ENCODE results near the gene GMDS. TPM values are rescaled to one million over a fixed set of nuclear protein-coding genes. Genes with fewer than 3 reads are reported as not detected.

Gene GMDS
- total RNA-seq, 1 donor from 2014 or later, result 7.2 TPM

DNA sequence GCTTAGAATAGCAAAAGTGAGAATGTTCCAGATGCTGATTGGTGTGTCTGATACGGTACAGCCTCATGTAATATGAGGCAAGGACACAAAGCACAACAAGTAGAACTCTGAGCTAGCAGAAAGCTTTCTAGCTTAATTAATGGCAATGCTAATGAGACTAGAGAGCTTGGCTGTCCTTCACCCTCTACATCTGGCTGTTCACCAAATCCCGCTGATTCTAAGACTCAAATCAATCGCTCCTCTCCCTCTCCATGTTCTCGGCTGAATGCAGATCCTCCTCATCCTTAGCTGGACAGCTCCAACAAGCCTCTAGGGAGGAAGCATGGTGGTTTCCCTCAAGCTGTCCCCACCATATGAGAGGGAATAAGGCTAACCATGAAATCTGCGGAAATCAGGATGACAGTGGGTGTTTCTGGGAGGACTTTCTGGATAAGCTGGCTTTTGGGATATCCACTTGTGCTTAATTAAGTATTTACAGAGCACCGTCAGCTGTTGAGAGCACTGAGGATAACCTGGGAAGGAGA, 506.8 kb downstream of the GMDS start:
- H3K27me3 ChIP-seq (ENCODE audit: low read depth), result no peaks in the 10 kb centered on the region
- intact Hi-C loops (cut with micrococcal nuclease), result no loop called here
- no peaks in the 10 kb centered on the region for H3K4me1 ChIP-seq
- no peak for DNase-seq
- no peak overlapping the region for H3K27ac ChIP-seq (replicated peaks)
- no peaks in the 10 kb centered on the region for H3K9me3 ChIP-seq (replicated peaks)
- H3K4me3 ChIP-seq, result no peak overlapping the region
- TF ChIP-seq, protein P1, sequence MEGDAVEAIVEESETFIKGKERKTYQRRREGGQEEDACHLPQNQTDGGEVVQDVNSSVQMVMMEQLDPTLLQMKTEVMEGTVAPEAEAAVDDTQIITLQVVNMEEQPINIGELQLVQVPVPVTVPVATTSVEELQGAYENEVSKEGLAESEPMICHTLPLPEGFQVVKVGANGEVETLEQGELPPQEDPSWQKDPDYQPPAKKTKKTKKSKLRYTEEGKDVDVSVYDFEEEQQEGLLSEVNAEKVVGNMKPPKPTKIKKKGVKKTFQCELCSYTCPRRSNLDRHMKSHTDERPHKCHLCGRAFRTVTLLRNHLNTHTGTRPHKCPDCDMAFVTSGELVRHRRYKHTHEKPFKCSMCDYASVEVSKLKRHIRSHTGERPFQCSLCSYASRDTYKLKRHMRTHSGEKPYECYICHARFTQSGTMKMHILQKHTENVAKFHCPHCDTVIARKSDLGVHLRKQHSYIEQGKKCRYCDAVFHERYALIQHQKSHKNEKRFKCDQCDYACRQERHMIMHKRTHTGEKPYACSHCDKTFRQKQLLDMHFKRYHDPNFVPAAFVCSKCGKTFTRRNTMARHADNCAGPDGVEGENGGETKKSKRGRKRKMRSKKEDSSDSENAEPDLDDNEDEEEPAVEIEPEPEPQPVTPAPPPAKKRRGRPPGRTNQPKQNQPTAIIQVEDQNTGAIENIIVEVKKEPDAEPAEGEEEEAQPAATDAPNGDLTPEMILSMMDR (IDR thresholded peaks at IDR 0.05; ENCODE audit: borderline replicate concordance), result no peak
- H3K36me3 ChIP-seq, result no peaks in the 10 kb centered on the region

DNA sequence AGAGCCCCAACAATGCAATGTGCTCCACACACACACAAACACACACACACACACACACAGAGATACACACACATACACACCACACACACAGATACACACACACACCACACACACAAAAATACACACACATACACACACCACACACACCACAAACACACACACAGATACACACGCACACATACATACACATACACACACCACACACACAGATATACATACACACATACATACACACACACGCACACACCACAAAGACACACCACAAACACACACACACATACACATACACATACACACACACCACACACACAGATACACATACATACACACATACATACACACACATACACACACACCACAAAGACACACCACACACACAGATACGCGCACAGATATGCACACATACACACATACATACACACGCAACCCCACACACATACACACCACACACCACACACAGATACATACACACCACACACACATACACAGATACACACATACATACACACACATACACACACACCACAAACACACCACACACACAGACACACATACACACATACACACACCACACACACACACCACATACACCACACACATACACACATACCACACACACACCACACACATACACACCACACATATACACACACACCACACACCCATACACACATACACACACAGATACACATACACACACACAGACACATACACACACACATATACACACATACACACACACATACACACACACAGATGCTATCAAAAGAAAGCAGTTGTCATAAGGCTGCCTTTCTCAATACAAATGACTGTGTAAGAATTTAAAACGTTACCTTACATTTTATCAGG, 507.7 kb downstream of the GMDS start:
- DNase-seq, result no peak
- H3K4me1 ChIP-seq, result no peaks in the 10 kb centered on the region
- intact Hi-C loops (cut with micrococcal nuclease), result no loop called here
- no peak overlapping the region for H3K27ac ChIP-seq (replicated peaks)
- no peaks in the 10 kb centered on the region for H3K9me3 ChIP-seq (replicated peaks)
- TF ChIP-seq, protein P1 (IDR thresholded peaks at IDR 0.05; ENCODE audit: borderline replicate concordance), result no peak
- H3K36me3 ChIP-seq, result no peaks in the 10 kb centered on the region
- no peaks in the 10 kb centered on the region for H3K27me3 ChIP-seq (ENCODE audit: low read depth)
- no peak overlapping the region for H3K4me3 ChIP-seq

DNA sequence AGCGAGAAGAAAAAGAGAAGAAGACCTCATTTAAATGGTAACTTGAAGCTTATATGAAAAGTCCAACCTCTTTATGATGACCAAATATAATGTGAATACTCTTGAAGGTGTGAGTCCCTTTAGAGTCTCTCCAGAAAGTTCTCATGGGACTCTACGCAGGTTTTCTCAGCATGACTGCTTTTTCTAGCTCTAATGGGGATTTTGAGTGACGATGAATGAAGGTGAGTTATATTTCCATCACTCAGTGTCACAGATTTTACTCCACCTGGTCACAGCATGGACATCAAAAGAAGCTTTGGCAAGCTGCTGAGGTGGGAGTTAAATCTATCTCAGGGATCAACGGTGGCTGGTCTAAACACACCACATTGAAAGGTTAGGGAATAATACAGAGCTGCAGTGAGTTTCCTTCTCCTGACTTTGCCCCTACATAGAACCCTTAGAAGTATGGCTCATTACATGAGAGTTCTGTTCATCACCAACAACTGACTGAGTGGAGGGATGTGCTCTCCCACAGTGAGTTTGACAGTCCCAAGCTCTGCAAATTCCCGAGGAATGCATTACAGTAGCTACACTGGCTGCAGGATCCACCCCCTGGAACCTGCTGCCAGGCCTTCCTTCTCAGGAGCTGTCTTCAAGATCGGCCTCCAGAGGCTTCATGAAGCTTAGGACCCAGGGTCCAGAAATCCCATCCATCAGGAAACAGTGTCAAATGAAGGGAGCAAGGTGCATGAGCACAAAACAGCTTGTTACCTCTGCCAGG, 508.9 kb downstream of the GMDS start:
- Histone ChIP-seq H3K4me1 (no peaks in the 10 kb centered on the region), H3K27me3 (ENCODE audit: low read depth) (no peaks in the 10 kb centered on the region), H3K36me3 (no peaks in the 10 kb centered on the region), H3K4me3 (no peak overlapping the region), H3K9me3 (replicated peaks) (peaks cover 3% of the 10 kb centered on the region), H3K27ac (replicated peaks) (no peak overlapping the region)
- intact Hi-C loops (cut with micrococcal nuclease), result no loop called here
- no peak for DNase-seq
- TF ChIP-seq, protein P1 (IDR thresholded peaks at IDR 0.05; ENCODE audit: borderline replicate concordance), result no peak

DNA sequence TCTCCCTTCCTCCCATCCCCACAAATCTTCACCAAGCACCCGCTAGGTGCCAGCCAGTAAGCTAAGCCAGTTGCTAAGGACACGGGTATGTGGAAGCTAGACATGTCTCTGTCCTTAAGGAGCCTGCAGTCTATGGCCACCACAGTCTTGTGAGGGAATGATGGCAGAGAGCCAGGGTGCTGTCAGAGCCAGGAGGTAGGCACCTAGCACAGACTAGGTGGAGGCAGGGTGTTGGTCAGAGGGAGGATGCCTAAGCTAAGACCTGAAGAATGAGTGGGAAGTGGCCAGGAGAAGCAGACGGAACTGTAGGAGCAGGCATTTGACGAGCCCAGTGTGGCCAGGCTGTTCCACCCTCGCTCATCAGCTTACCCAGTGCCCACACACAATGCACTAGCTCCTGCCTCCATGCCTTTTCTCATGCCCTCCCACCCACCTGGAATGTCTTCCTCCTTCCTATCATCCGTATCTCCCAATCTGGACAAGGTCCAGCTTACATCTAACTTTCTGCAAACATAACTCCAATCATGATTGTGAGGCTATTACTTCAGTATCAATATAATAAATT, 510.1 kb downstream of the GMDS start:
- Histone ChIP-seq H3K36me3 (no peaks in the 10 kb centered on the region), H3K4me3 (no peak overlapping the region), H3K9me3 (replicated peaks) (peaks cover 15% of the 10 kb centered on the region), H3K4me1 (no peaks in the 10 kb centered on the region), H3K27me3 (ENCODE audit: low read depth) (no peaks in the 10 kb centered on the region), H3K27ac (replicated peaks) (no peak overlapping the region)
- TF ChIP-seq, protein P1 (IDR thresholded peaks at IDR 0.05; ENCODE audit: borderline replicate concordance), result no peak
- DNase-seq, result no peak
- intact Hi-C loops (cut with micrococcal nuclease), result no loop called here

DNA sequence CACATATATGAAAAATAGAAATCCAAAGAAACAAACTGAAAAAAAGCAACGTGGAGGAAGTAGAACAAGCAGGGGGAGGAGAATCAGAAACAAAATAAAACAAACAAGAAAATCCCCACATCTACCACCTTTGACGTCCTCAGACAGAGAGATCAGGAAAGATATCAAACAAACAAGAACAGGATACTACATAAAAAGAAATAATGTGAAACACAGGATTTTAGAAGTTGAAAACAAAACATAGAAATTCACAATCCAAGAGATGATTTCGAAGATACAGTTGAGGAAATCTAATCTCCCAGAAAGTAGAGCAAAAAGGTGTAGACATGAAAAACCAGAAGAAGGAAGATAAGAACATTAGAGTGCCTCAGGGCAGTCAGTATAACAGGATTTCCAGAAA, 514.5 kb downstream of the GMDS start:
- intact Hi-C loops (cut with micrococcal nuclease), result no loop called here

More for the DNA sequence above, 514.5 kb downstream of the GMDS start:
- H3K27me3 ChIP-seq (ENCODE audit: low read depth), result no peaks in the 10 kb centered on the region
- H3K36me3 ChIP-seq, result no peaks in the 10 kb centered on the region
- no peak overlapping the region for H3K27ac ChIP-seq (replicated peaks)
- DNase-seq, result no peak
- no peak overlapping the region for H3K4me3 ChIP-seq
- H3K4me1 ChIP-seq, result no peaks in the 10 kb centered on the region
- peaks cover 15% of the 10 kb centered on the region for H3K9me3 ChIP-seq (replicated peaks)
- TF ChIP-seq, protein P1 (IDR thresholded peaks at IDR 0.05; ENCODE audit: borderline replicate concordance), result no peak

Measured in left ventricle myocardium inferior (tissue), 1 donor.